HG03571 (cell line): ENCODE data around the gene MYOC.
"Not testable (repeated sequence)": the region's sequence is repeated elsewhere in the genome, so short reads cannot be mapped to it uniquely, and the experiment has no call there.

Experiments used
- ATAC-seq: cut with Tn5 transposase; IDR thresholded peaks from one replicate; pipeline ENCODE4 v1.9.1; 2021; ENCODE audit not compliant: unreplicated experiment

Gene MYOC

DNA sequence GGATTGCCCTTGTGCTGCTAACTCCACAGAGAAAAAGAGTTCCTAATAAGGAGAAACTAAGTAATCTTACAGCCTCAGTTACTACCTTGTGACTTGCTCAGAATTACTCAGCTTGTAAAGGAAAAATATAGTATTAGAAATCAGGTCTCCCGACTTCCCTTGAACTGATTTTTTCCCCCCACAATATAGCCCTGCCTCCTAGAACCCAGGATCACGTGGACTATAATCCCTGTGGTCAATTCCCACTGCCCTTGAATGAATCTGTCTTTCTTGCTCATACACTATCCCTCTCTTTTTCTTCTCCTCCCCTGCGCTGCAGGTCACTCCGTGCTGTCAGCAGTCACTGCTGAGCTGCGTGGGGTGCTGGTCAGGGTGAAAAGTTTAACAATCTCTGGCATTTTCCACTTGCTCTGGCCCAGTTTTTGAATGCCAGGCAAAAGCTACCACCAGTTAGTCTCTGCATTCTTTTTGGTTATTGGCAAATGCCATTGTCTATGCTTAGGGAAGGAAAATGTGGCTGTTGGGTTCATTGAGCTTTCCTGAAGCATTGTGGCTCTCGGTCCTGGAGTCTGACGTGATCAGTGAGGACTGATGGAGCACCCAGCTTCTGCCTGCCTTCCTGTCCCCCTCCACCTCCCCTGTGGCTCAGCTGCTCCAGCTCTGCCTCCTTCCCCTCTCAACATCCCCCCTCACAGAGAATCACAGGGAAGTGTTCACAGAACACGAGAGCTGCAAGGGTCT is 1.9 kb upstream of the MYOC start:
- ATAC-seq = no peak

DNA sequence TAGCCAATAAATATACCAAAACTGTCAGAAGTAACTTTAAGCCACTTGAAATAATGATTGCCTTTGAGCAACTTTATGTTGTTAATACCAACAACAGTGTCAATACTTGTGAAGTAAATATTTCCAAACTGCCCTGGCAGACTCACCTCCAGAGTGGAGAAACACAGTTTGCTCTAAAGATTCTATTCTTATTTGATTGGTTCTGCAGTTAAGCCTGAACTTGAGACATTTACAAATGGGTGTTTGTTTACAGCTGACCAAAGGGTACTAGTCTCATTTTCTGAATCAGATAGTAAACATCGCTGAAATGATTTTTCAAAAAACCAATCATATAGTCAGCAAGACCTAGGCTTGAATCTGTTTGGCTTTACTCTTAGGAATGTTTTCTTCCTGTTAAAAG is 1.3 kb upstream of the MYOC start:
- ATAC-seq = no peak

DNA sequence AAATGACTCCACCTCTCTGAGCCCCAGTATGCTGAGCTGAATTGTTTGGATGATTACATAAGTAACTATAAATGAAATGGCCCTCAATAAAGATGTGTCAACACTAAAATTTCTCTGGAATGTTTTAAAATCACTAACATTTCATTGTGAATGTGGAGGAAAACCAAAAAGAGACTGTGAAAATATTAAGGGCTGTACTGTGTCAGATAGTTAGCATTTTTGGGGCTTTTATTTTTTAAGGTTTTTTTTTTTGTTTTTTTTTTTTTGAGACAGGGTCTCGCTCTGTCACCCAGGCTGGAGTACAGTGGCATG is 6.3 kb downstream of the MYOC start:
- no peak for ATAC-seq

DNA sequence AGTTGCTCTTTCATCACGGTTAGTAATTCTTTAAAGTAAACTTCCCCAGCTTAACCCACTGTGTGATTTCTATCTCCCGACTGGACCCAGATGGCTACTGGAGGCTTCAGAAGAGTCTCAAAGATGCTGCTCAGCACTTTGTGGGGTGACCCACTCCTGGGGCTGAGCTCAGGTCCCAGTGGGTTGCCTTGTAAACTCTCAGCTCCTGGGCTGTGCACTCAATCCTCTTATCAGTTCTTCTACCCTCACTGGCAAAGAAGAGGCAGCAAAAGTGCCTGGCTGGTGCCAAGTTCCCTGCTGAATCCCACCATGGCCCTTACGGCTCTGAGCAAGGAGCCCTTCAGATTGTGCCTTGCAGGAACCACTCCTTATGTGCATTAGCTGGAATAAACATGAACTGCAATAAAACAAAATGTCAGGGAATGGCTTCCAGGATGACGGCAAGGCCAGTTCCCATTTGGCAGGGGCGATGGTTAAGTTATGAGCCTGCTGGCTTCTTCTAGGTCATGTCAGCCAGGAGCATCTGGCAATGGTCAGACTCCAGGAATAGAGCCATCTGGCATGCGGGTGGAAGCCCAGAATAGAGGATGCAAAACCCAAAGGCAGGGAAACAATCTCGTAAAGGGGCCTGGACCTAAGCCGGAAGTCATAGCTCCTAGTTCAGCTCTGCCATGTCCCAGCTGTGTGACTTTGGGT is 6.8 kb downstream of the MYOC start:
- ATAC-seq = no peak

DNA sequence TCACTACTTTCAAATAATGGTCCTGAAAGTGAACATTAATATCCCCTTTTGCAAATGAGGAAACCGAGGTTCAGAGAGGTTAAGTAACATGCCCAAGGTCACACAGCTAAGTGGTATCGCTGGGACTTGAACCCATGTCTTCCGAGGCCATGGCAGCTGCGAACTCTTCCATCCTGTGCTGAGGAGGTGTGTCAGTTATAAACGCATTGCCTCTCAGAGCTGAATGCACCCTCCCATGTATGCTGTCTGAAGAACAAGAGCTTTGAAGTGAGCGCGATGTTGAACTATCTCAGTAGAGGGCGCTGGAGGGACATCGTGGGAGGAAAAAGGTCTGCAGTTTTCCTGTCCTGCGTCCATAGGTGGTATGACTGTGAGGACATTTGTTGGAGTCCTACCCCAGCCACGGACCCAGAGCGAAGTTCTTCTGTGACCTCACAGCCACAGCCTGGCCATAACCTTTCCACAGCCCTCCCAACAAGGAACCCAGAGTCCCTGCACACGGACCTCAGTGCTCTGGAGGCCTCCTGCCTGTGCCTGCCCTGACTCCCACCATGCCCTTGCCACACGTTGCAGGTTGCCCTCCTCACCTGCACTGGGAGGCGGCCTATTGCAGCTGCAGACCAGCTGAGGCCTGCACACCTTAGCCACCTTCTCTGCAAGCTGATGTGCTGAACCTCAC is 7.5 kb downstream of the MYOC start:
- ATAC-seq = no peak

DNA sequence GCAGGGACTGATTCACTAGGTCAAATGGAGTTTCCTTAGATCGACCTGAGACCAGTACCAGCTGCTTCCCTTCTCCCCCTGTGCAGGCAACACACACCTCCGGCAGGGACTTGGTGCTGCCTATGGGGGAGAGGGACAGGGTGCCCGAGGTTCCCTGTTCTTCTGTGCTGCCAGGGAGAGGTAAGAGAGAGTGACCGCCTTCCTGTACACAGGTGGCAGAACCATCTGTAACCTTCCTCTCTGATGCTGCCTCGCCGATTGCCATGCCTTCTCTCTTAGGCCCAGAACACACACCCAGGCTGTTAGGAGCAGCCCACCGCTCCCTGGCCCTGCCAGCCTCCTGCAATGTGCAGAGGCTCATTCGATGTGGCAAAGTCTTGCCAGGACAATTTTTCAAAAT is 9.3 kb downstream of the MYOC start:
- ATAC-seq = no peak

DNA sequence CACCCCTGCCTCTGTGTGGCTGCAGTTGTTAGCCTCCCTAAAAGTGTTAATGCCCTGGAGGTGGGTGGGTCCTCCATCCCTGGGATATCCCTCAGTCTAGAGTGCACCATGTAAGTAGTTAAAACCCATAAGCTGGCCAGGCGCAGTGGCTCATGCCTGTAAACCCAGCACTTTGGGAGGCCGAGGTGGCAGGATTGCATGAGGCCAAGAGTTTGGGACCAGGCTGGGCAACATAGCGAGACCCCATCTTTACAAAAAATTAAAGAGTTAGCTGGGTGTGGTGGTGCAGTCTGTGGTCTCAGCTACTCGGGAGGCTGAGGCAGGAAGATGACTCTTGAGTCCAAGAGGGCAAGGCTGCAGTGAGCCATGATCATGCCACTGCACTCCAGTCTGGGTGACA is 10.3 kb downstream of the MYOC start:
- ATAC-seq = no peak

DNA sequence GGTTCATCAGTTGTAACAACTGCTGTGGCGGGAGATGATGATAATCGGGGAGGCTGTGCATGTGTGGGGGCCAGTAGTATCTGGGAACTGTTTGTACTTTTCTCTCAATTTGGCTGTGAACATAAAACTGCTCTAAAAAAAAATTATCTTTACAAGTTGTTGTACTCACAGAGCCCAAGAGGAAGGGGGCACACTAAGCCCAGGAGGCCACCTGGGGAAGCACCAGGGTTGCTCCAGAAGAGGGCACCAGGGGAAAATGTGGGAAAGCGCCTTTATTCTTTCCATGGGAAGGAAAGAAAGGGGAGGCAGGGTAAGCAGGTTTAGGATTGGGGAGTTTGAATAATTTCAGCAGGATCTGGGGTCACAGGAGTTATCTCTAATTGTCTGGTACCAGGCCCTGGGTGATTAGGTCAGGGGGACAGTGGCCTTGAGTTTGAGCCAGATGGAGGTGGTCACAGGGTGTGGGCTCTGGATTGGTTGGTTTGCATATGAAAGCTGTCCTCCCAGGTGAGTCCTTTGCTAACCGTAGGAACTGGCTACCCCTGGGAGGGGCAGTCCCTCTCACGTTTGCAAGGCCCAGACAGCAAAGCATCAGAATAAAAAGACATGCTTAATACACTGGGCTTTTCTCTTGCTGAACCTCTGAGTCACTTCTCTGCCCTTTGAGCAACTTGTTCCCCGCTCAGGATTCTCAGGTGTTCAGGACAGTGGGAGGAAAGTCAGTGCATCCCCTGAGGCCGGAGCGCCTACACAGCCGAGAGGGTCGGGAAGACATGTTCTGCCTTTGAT is 11.2 kb downstream of the MYOC start:
- no peak for ATAC-seq

DNA sequence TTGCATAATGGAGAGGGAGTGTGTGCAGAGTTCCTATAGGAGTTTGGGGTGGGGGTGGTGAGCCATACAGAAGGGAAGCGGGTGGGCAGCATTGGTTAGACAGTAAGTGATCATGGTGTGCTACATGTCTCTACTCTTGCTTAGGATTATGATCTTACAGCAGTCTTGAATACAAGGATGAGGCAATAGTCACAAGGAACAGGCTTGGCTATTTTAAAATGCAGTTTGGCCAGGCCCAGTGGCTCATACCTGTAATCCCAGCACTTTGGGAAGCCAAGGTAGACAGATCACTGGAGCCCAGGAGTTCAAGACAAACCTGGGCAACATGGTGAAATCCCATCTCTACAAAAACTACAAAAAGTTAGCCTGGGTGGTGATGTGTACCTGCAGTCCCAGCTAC is 12.3 kb downstream of the MYOC start:
- ATAC-seq = no peak

DNA sequence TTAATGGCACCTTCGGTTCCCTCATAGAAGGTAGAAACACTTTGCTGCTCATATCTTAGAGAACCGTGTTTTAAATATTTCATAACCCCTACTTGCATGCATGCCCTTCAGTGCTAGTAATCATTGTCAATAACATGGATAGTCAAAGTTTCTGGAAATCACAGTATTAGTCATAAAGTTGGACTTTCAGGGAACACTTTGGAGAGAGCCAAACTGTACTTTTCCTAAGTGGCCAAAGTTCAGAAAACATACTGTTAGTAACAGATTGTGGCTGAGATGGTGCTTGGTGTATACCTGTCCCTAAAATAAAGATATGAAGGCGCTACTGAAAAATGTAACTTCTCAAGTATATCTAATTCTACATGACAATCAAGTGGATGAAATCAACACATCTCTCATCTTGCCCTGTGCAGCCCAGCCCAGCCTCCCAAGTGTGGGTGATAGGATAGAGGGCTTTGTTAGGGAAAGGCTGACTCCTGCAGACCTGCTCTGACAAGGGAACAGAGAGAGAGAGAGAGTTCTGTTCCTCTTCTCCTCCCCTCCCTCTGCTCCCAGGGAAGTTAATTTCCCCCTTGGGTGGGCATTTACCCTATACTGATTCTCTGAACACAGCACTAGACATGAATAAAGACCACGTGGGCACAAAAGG is 14.4 kb downstream of the MYOC start:
- no peak for ATAC-seq

DNA sequence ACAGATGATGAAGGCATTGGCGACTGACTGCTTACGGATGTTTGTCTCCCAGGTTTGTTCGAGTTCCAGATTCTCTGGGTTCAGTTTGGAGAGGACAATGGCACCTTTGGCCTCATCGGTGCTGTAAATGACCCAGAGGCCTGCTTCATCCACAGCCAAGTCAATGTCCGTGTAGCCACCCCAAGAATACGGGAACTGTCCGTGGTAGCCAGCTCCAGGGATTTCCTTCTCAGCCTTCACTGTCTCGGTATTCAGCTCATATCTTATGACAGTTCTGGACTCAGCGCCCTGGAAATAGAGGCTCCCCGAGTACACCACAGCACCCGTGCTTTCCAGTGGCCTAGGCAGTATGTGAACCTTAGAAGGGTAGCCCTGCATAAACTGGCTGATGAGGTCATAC is 16.3 kb downstream of the MYOC start:
- ATAC-seq = no peak

DNA sequence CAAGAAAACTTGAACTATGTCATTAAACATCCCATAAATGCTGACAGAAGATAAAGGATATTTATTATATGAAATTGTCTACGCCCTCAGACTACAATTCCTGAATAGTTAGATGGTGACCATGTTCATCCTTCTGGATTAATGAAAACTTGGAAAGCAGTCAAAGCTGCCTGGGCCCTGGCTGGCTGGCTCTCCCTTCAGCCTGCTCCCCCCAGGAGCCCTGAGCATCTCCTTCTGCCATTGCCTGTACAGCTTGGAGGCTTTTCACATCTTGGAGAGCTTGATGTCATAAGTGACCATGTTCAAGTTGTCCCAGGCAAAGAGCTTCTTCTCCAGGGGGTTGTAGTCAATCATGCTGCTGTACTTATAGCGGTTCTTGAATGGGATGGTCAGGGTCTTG is 16.8 kb downstream of the MYOC start:
- no peak for ATAC-seq

DNA sequence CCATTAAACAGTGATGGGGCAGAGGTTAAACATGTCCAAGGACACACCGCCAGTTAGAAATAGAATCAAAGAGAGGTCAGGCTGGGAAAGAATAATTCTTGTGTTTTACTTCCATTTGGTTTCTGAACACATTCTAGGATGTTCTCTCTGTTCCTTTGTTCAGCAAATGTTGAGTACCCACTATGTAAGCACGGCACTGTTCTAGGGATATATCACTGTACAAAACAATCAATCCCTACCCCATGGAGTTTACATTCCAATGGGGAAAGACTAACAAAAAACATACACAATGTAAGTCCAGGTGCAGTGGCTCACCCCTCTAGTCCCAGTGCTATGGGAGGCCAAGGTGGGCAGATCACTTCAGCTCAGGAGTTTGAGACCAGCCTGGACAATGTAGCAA is 24.3 kb downstream of the MYOC start:
- ATAC-seq = no peak

DNA sequence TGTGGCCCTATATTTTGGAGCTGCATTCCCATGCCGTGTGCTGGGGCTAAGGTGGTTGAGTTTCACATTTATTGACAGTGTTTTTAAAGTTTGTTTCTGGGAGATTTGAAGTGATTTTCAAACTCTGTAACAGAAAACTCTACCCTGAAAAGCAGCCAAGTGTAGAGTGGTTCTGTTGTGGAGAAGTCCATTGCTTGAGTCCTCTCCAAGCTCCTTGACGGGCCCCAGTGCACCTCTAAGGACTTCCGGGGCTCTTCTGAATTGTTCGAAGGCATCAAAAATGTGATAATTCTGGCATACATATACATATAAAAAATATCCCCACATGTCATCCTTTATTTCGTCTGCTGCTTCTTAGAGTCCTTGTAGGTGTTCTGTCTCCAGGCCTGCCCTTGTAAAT is 25.5 kb downstream of the MYOC start:
- no peak for ATAC-seq

DNA sequence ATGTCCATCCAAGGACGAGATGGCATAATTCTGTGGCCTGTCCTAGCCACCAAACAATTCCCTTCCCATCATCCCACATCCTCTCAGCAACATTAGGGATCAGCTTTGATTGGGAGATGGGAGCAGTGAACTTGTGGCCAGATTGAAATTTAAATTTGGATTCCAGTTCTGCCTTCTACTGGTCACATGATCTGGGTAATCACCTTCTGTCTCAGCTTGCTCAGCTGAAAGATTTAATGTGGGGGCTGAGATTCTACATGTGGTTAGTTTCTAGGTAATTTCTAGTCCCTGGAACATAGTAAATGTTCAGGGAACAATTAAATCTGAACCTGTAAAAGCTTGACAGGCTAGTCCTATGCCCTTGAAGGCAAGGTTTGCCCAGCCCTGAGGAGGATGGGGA is 27.3 kb downstream of the MYOC start:
- ATAC-seq = no peak

DNA sequence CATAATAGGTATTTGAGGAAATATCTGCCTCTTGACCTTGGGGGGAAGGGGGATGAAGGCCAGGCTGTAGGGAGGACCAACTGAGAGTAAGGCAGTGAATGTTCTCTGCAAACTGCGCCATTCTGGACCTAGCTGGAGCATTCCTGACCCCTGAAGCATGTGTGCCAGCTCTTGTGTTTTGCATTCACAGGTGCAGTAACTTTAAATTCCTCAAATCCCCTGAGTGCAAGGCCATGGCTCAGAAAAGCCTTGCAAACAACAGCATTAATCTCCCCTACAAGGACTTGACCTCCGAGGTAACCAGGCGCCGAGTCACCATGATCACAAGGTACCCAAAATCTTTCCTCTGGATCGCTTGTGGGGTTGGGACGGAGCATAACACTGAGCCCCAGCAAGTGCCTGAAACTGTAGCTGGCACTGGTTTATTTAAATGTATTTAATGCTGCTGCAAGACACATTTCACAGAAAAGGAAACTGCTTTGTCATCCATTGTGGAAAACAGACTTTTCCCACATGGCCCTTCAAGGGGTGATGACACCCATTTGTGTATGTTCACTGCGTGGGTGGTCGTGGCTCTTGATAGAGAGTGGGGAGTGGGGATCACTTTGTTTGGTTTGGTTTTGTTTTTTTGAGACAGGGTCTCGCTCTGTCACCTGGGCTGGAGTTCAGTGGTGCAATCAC is 28.7 kb downstream of the MYOC start:
- no peak for ATAC-seq

DNA sequence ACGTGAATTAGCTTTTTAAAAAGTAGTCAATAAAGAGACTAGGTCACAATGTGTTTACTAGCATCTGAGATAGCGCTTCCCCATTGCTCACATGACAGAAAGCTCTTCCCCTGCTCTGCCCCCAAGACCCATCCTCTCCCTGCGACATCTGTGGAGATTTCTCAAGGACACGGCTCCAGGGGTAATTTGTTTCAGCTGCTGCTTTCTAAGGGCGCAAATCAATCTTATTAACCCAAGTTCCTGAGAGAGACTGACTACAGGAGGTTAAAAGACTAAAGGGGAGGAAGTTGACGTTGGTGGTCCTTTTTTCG is 30.4 kb downstream of the MYOC start, which contains the start of gene MYOCOS:
MYOCOS (plus strand) TSS at position 92 of the 311 bp plus-strand sequence. CDS start 1,641 bp downstream, outside the sequence.
- no peak for ATAC-seq

DNA sequence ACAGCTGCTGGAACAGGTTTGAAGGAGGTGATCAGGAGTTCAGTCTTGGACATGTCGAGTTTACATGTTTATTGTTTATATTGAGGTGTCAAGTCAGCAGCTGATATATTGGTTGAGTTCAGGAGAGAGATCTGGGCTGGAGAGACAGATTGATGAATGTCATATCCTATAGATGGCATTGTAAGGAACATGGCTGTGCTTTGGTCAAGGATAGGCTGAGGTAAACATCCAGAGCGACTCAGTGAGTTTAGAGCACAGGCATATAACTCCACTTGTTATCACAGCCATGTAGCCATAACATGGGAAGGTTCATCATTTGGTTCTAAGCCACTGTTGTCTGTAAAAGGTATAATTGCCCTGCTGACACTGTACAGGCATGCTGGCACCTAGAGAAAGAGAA is 35.9 kb downstream of the MYOC start:
- no peak for ATAC-seq

DNA sequence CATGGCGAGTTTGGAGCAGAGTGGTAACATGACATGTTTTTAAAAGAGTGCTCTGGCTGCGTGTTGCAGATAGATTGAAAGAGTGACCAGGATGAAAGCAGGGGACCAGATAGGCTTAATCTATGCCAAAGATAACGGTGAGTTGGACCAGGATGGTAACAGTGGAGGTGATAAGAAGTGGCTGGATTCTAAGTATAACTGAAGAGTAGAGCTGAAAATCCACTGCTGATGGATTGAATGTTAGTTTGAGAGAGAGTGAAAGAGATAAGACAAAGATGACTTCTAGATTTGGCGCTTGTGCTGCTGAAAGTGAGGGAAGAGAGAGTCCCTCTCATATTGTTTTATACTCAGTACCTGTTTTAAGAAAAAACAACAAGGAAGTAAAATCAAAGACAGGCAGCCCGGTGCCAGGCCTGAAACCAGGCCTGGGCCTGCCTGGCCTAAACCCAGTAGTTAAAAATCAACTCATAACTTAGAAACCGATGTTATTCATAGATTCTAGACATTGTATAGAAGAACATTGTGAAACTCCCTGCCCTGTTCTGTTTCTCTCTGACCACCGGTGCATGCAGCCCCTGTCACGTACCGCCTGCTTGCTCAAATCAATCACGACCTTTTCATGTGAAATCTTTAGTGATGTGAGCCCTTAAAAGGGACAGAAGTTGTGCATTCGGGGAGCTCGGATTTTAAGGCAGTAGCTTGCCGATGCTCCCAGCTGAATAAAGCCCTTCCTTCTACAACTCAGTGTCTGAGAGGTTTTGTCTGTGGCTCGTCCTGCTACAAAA is 37.2 kb downstream of the MYOC start:
- not testable (repeated sequence) for ATAC-seq

DNA sequence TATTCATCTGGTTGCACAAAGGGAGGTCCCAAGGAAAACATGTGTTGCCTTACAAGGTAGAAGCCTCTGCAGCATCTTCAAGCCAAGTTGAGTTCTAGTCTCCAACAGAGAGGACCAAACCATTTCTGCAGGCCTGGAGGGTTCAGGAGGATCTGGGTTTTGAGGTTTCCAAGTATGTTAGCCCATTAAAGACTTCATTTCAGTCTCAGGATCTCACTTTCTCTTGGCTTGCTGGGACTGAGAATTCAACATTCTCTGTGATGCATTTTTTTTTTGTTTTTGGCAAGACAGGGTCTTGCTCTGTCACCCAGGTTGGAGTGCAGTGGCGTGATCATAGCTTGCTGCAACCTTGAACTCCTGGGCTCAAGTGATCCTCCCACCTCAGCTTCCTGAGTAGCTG is 39.2 kb downstream of the MYOC start:
- no peak for ATAC-seq
